ENCODE measurements around the gene GRIK4.

Gene GRIK4

DNA sequence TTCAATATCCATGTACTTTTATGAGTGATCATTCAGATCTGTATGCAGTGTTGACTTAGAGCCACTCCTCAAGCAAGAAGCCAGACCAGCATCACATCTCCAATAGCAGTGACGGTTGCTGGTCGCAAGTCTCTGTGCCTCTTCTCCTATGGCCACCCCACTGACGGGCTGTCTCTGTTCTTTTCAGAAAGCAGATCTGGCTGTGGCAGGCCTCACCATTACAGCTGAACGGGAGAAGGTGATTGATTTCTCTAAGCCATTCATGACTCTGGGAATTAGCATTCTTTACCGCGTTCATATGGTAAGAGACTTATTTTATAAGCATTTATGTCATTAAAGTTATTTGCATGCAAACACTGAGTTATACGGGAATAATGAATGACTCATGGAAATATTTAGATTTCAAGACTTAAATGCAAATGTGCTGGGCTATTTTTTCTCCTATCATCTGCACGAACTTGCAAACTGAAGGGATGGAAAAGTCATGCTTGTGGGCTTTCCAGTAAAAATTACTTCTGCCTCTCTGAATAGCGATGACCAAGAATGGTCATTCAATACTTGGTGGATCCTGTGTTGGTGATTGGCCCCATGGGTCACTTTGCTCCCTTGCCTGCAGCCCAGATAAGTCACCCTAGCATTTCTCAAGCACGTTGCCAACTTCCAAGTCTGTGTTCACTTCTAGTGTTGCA is 428.8 kb downstream of the GRIK4 start:
- ChIA-PET POLR2A (no interaction called here), CTCF (interaction anchor here (2.0 kb wide), 1 partner anchor 11 kb away, joined by 6 read pairs; no protein-coding TSS in a partner anchor)
- no peak overlapping the region for H3K4me3 ChIP-seq (ENCODE audit: low read depth, low read length)
- TF ChIP-seq CTCF (IDR thresholded peaks at IDR 0.05; ENCODE audit: insufficient read depth, low read length, missing control alignments) = no peak
- no peak for DNase-seq (ENCODE audit: low read depth, low spot score)

DNA sequence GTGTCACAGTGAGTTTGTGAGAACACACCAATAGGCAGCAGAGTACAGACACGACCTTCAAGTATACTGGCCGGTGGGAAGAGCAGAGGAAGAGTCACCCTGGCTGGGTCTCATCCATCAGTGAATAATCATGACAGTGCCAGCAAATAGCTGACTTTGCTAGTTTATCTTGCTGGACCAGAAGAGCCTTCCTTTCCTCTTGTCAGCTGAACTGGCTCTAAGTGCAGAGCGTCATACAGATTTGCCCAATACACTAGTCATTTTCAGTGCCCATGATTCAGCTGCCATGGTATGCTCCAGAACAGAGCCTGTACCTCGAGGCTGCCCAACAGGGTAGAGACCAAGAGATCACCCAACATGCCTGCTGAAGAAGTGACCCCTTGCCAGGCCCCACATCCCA is 429.5 kb downstream of the GRIK4 start:
- CTCF ChIA-PET = interaction anchor here (1.3 kb wide), 1 partner anchor 12 kb away, joined by 3 read pairs; no protein-coding TSS in a partner anchor
- no peak overlapping the region for H3K4me3 ChIP-seq (ENCODE audit: low read depth, low read length)
- no peak for DNase-seq (ENCODE audit: low read depth, low spot score)
- POLR2A ChIA-PET = no interaction called here
- TF ChIP-seq CTCF (IDR thresholded peaks at IDR 0.05; ENCODE audit: insufficient read depth, low read length, missing control alignments) = no peak

DNA sequence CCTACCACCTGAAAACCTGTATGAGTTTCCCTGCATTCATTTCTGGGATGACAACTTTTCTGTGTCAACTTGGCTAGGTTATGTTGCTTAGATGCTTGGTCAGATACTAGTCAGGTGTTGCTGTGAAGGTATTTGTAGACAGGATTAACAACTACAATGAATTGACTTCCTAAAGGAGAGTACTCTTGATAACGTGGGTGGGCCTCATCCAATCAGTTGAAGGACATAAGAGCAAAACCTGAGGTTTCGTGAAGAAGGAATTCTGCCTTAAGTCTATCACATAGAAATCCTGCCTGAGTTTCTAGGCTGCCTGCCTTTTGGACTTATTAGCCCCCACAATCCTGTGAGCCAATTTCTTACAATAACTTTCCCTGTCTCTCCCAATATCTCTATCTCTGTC is 431.2 kb downstream of the GRIK4 start:
- CTCF ChIA-PET = interaction anchor here (1.4 kb wide), 1 partner anchor 8 kb away, joined by 4 read pairs; no protein-coding TSS in a partner anchor
- TF ChIP-seq CTCF (IDR thresholded peaks at IDR 0.05; ENCODE audit: insufficient read depth, low read length, missing control alignments) = no peak
- no peak for DNase-seq (ENCODE audit: low read depth, low spot score)
- H3K4me3 ChIP-seq (ENCODE audit: low read depth, low read length) = no peak overlapping the region
- POLR2A ChIA-PET = no interaction called here

- POLR2A ChIA-PET = no interaction called here
- no peak for TF ChIP-seq CTCF (IDR thresholded peaks at IDR 0.05; ENCODE audit: insufficient read depth, low read length, missing control alignments)
- no peak overlapping the region for H3K4me3 ChIP-seq (ENCODE audit: low read depth, low read length)
- CTCF ChIA-PET = interaction anchor here (1.5 kb wide), 1 partner anchor 10 kb away, joined by 3 read pairs; no protein-coding TSS in a partner anchor
- DNase-seq (ENCODE audit: low read depth, low spot score) = no peak
These were observed 433.5 kb downstream of the GRIK4 start for GRCh38 chr11:120945042-120945441.

DNA sequence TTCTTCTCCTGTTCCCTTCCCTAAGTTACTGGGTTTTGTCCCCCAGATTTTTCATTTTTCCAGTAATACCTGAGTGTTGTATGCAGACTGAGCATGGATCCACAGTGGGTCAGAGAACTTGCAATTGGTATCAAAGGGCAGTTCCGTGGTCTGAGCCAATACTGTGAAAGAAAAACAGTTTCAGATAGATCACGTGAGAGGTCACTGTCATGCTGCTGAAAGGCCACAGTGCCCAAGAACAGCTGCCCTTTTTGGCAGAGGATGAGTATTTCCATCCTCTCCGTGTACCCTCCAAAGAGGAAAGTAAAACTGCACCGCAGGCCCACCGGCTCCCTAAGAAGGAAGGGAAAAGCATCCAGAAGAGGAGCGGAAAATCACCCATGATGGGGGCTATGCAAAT is 439.3 kb downstream of the GRIK4 start:
- TF ChIP-seq CTCF (IDR thresholded peaks at IDR 0.05; ENCODE audit: insufficient read depth, low read length, missing control alignments) = no peak
- CTCF ChIA-PET = interaction anchor here (1.1 to 2.6 kb wide), 4 partner anchors 9 to 440 kb away, joined by 3 to 11 read pairs (median 4); partner anchors contain the start of gene GRIK4
- H3K4me3 ChIP-seq (ENCODE audit: low read depth, low read length) = no peak overlapping the region
- POLR2A ChIA-PET = no interaction called here
- no peak for DNase-seq (ENCODE audit: low read depth, low spot score)

GRCh38 chr11:120952461-120953434 is 441.2 kb downstream of the GRIK4 start:
- DNase-seq (ENCODE audit: low read depth, low spot score) = peak; percentile 7
- CTCF ChIA-PET = interaction anchor here (0.6 to 2.6 kb wide), 9 partner anchors 9 to 469 kb away, joined by 3 to 11 read pairs (median 3); partner anchors contain the start of gene GRIK4
- no peak overlapping the region for H3K4me3 ChIP-seq (ENCODE audit: low read depth, low read length)
- peak; percentile 84 for TF ChIP-seq CTCF (IDR thresholded peaks at IDR 0.05; ENCODE audit: insufficient read depth, low read length, missing control alignments)
- POLR2A ChIA-PET = no interaction called here

Measured in AG04449 (cell line).